Skeletal muscle satellite cell (primary cell): ENCODE data around the gene LRRIQ1.
"Not testable (repeated sequence)": the region's sequence is repeated elsewhere in the genome, so short reads cannot be mapped to it uniquely, and the experiment has no call there.

Experiments
- H3K27me3 ChIP-seq: 2 replicates; pipeline ENCODE4 v1.7.0; 2013; ENCODE audit warnings: low read length; ENCODE audit not compliant: control insufficient read depth, insufficient read depth
- H3K36me3 ChIP-seq: 2 replicates; pipeline ENCODE4 v1.7.0; 2013; ENCODE audit warnings: mild to moderate bottlenecking, control low read depth, low read length; ENCODE audit not compliant: insufficient read depth
- H3K4me1 ChIP-seq: 2 replicates; pipeline ENCODE4 v1.7.0; 2013; ENCODE audit warnings: low read length; ENCODE audit not compliant: control insufficient read depth, insufficient read depth
- H3K4me2 ChIP-seq: 2 replicates; pipeline ENCODE4 v1.7.0; 2013; ENCODE audit warnings: mild to moderate bottlenecking, low read length
- H3K4me3 ChIP-seq: 2 replicates; pipeline ENCODE4 v1.7.0; 2013; ENCODE audit warnings: low read length
- H3K9ac ChIP-seq: 2 replicates; pipeline ENCODE4 v1.7.0; 2013; ENCODE audit warnings: mild to moderate bottlenecking, low read depth, low read length, moderate library complexity
- H3K9me3 ChIP-seq: replicated peaks from 2 replicates; pipeline ENCODE4 v1.7.0; 2013; ENCODE audit warnings: mild to moderate bottlenecking, control low read depth, low read length

LRRIQ1 gene

GRCh38 chr12:85203809-85204208 lies 167.7 kb downstream of the LRRIQ1 start:
- H3K4me3 ChIP-seq, H3K4me2 ChIP-seq, H3K4me1 ChIP-seq, H3K36me3 ChIP-seq, H3K9ac ChIP-seq, H3K27me3 ChIP-seq, H3K9me3 ChIP-seq: not testable (repeated sequence)

- Histone ChIP-seq H3K27me3 (peaks cover 4% of the 10 kb centered on the region), H3K36me3 (no peaks in the 10 kb centered on the region), H3K4me1 (no peaks in the 10 kb centered on the region), H3K4me2 (no peak overlapping the region), H3K9me3 (no peaks in the 10 kb centered on the region), H3K4me3 (no peak overlapping the region), H3K9ac (no peak overlapping the region)
Observed at GRCh38 chr12:85206543-85206942, 170.4 kb downstream of the LRRIQ1 start.

GRCh38 chr12:85224339-85224738 lies 188.2 kb downstream of the LRRIQ1 start:
- H3K36me3 ChIP-seq, H3K4me2 ChIP-seq, H3K9ac ChIP-seq, H3K4me1 ChIP-seq, H3K9me3 ChIP-seq, H3K27me3 ChIP-seq, H3K4me3 ChIP-seq: not testable (repeated sequence)

DNA sequence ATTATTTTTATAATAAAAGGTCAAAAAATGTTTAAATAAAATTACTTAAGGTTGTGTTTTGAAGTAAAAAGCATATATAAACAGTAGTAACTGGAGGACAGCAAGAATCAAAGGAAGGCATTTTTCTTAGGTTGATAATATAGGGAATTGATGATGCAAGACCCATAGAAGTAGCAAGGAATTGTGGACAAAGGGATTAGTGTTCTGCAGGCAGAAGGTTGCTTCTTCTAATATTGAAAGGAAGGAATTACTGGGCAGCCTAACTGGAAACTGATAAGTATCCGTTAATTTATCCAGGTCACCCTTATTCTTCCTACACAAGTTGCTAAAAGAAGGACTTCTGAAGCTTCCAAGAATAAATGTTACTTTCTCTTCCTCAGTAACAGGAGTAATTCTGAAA lies 189.3 kb downstream of the LRRIQ1 start:
- Histone ChIP-seq H3K36me3 (no peaks in the 10 kb centered on the region), H3K27me3 (peaks cover 2% of the 10 kb centered on the region), H3K4me1 (no peaks in the 10 kb centered on the region), H3K9ac (no peak overlapping the region), H3K4me3 (no peak overlapping the region), H3K4me2 (no peak overlapping the region), H3K9me3 (no peaks in the 10 kb centered on the region)

DNA sequence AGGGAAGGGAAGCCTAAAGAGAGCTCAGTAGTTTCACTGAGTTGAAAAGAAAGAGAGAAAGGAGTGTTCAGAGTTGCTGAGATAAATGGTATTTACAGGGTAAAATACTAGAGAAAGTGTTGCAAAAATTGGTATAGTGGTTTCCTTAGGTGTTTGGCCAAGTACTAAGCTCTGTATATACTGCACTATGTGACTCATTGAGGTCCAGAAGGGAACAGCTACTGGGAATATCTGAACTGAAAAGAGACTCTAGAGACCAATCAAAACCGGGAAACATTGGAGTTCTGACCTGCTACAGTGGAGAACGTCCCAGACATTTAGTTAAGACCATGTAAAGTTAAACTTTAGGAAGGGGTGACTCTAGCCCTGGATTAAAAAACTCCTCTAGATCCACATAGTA lies 201.2 kb downstream of the LRRIQ1 start:
- Histone ChIP-seq H3K9me3 (no peaks in the 10 kb centered on the region), H3K4me1 (no peaks in the 10 kb centered on the region), H3K4me2 (no peak overlapping the region), H3K9ac (no peak overlapping the region), H3K4me3 (no peak overlapping the region), H3K36me3 (no peaks in the 10 kb centered on the region), H3K27me3 (no peaks in the 10 kb centered on the region)

DNA sequence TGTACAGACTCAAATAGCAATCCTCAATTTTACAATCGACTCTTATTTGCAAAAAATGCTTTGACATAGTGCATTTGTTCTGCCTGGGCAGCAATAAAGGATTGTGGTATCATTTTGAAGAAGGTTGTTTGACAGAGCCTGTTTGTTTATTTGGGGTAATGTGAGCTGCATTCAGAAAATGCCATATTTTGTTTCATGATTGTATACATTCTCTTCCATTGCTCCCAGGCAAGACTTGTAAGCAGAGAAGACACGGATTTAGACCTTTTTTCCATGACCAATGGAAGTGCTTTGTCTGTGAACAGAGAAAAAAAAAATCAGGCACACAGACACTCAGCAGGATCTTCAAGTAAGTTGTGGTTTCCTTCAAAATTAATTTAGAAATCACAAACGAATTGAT lies 208.4 kb downstream of the LRRIQ1 start:
- no peak overlapping the region for H3K4me3 ChIP-seq

GRCh38 chr12:85253853-85254252 lies 217.7 kb downstream of the LRRIQ1 start:
- Histone ChIP-seq H3K9ac (no peak overlapping the region), H3K4me3 (no peak overlapping the region), H3K4me1 (no peaks in the 10 kb centered on the region)

More for the DNA sequence above, 208.4 kb downstream of the LRRIQ1 start:
- no peaks in the 10 kb centered on the region for H3K9me3 ChIP-seq
- H3K27me3 ChIP-seq = no peaks in the 10 kb centered on the region
- no peak overlapping the region for H3K9ac ChIP-seq
- H3K4me1 ChIP-seq = no peaks in the 10 kb centered on the region
- H3K4me2 ChIP-seq = no peak overlapping the region
- H3K36me3 ChIP-seq = no peaks in the 10 kb centered on the region

DNA sequence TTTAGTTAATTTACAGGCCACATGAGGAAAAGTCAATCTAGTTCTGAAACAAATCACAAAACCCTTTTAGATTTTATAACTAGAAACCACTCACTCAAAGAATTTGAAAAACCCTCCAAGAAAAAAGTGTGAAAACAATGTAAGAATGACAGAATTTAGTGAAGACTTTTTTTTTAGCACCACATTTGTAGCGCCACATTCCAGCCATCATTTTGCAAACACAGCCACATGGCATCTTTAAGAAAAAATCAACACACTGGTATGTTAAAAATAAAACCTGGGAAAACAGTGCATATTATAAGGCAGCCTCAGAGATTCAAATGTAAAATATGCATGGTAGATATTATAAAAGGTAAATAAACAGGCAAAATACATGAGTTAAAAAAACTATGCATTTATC lies 221.5 kb downstream of the LRRIQ1 start:
- Histone ChIP-seq H3K4me1 (no peaks in the 10 kb centered on the region), H3K27me3 (no peaks in the 10 kb centered on the region)

More at GRCh38 chr12:85253853-85254252, 217.7 kb downstream of the LRRIQ1 start:
- H3K9me3 ChIP-seq = no peaks in the 10 kb centered on the region
- no peaks in the 10 kb centered on the region for H3K27me3 ChIP-seq
- no peaks in the 10 kb centered on the region for H3K36me3 ChIP-seq
- H3K4me2 ChIP-seq = no peak overlapping the region

GRCh38 chr12:85260447-85260846 lies 224.3 kb downstream of the LRRIQ1 start:
- Histone ChIP-seq H3K4me3 (no peak overlapping the region), H3K9me3 (no peaks in the 10 kb centered on the region), H3K4me2 (no peak overlapping the region), H3K4me1 (no peaks in the 10 kb centered on the region), H3K27me3 (peaks cover 3% of the 10 kb centered on the region), H3K36me3 (no peaks in the 10 kb centered on the region), H3K9ac (no peak overlapping the region)

More for the DNA sequence above, 221.5 kb downstream of the LRRIQ1 start:
- no peak overlapping the region for H3K4me2 ChIP-seq
- no peak overlapping the region for H3K4me3 ChIP-seq
- H3K9me3 ChIP-seq = no peaks in the 10 kb centered on the region
- no peak overlapping the region for H3K9ac ChIP-seq
- no peaks in the 10 kb centered on the region for H3K36me3 ChIP-seq

GRCh38 chr12:85260896-85261295 lies 224.7 kb downstream of the LRRIQ1 start:
- H3K4me2 ChIP-seq = no peak overlapping the region
- H3K27me3 ChIP-seq = peaks cover 3% of the 10 kb centered on the region
- H3K36me3 ChIP-seq = no peaks in the 10 kb centered on the region
- H3K9ac ChIP-seq = no peak overlapping the region
- no peaks in the 10 kb centered on the region for H3K4me1 ChIP-seq
- no peaks in the 10 kb centered on the region for H3K9me3 ChIP-seq
- H3K4me3 ChIP-seq = no peak overlapping the region

DNA sequence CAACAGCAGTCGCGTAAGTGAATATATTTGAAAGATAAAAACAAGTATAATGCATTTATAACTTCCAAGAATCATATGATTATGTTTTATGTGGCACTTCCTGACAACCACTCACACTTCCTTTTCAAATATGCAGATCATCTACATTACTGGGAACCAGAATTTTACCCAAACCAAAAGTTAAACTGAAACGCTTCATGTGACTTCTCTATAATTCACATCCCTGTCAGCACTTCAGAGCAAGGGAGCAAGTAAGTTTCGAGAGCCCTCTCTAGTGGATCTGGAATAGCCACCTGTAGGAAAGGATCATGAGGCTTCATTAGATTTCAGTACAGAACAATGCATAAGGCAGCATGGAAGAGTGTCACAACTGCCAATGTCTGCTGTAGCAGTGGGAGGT lies 230.2 kb downstream of the LRRIQ1 start:
- Histone ChIP-seq H3K4me3 (no peak overlapping the region), H3K4me2 (no peak overlapping the region), H3K27me3 (peaks cover 37% of the 10 kb centered on the region), H3K4me1 (no peaks in the 10 kb centered on the region), H3K9me3 (no peaks in the 10 kb centered on the region), H3K9ac (no peak overlapping the region), H3K36me3 (no peaks in the 10 kb centered on the region)

GRCh38 chr12:85273381-85274314 lies 237.5 kb downstream of the LRRIQ1 start:
- Histone ChIP-seq H3K4me2 (no peak overlapping the region), H3K4me3 (no peak overlapping the region), H3K9me3 (no peaks in the 10 kb centered on the region), H3K4me1 (no peaks in the 10 kb centered on the region), H3K27me3 (peaks cover 80% of the 10 kb centered on the region), H3K36me3 (no peaks in the 10 kb centered on the region), H3K9ac (no peak overlapping the region)
